ENCODE measurements around the gene GPATCH2.
"Not testable (repeated sequence)": the region's sequence is repeated elsewhere in the genome, so short reads cannot be mapped to it uniquely, and the experiment has no call there.

The GPATCH2 gene

DNA sequence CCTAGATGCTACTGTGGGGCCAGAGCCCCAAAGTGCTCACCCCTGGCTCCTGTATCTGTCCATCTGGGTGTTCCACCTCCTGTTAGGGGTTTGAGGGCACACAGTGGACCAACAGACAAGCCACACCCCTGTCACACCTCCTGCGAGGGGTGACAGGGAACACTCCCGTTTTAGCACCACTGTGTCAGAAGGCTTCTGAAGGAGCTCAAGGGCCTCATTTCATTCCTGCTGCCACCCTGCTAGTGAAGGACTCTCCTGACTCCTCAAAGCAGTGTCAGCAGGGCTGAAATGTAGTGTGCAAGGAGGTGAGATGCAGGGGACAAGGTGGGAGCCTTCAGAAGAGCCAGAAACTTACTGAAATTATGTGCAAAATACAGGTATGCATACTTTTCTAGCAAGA, 174.6 kb downstream of the GPATCH2 start:
- in situ Hi-C loops (cut with HindIII; ENCODE audit: low sequenced_read_pairs): no loop called here

DNA sequence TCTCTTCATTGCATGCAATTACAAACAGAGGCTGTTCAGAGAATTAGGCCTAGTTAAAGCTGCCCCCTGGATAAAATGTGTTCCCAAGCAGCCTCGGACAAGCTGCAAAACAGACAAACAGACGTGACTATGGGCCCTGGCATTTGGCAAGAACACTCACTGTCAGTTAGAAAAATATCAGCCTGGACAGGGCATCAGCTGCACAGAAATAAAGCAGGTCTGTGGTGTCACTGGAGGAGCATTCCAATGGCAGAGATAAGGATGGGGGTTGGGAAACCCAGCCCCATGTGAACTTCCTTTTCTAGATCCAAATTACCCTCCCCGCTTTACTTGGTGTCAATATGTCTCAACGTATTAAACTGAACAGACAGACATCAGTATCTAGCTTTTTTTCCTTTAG, 177.1 kb downstream of the GPATCH2 start:
- in situ Hi-C loops (cut with HindIII; ENCODE audit: low sequenced_read_pairs): no loop called here

DNA sequence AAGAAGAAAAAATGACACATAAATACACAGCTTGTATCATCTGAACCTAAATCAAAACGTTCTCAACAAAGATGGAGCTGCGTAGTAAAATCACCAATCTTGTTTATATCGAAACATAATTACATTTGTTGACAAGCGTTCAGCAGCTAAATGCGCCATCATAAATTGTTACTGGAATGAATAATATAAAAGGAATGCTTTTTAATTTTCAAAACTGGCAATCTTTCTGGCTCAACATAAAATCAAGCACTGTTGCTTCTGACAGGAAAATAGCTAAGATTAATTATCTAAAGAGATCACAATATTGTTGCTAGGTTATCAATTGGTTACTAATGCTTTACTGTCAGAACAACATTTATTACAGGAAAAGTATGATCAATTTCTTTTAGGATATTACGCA, 181.5 kb downstream of the GPATCH2 start:
- in situ Hi-C loops (cut with HindIII; ENCODE audit: low sequenced_read_pairs): no loop called here

DNA sequence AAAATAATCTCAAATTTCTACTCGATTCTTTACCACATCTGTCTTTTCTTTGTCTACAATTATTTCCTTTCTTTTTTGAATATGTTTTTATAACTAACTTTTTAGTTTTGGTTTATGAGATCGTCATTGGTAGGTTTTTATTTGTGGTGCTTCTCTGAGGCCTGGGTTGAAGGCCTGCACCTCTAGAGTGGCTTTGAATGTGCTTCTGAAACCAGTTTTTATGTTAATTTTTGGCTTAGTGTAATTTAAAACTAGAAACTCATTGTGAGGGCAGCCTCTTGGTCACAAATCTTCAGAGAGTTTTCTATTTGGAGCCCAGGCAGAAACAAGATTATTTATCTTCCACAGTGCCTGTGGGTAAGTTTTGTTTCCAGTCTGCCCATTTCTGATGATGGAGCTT, 187.0 kb downstream of the GPATCH2 start:
- in situ Hi-C loops (cut with HindIII; ENCODE audit: low sequenced_read_pairs): no loop called here

DNA sequence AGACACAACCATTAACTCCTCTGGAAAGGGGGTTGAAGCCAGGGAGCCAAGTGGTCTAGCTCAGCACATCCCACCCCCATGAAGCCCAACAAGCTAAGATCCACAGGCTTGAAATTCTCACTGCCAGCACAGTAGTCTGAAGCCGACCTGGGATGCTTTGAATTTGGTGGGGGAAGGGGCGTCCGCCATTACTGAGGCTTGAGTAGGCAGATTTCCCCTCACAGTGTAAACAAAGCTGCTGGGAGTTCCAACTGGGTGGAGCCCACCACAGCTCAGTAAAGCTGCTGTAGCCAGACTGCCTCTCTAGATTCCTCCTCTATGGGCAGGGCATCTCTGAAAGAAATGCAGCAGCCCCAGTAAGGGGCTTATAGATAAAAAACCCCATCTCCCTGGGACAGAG, 193.5 kb downstream of the GPATCH2 start:
- in situ Hi-C loops (cut with HindIII; ENCODE audit: low sequenced_read_pairs): no loop called here

DNA sequence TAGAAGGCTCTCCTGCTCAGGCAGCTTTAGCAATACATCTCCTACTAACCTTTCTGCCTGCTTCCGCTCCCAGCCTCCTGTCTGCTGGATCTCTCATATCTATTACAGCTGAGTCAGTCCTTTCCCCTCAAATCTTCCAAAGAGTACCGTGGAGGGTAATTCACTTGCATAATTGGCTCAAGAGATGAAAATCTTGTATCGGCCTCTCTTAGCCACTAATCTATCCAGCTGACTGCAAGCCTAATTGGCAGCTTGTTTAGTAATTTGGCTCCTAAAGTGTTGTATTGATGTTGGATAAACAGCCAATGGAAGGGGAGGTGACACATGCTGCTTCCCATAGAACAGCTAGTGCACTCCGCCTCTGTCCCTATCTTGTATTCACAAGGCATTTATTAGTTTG, 195.7 kb downstream of the GPATCH2 start:
- in situ Hi-C loops (cut with HindIII; ENCODE audit: low sequenced_read_pairs): no loop called here

DNA sequence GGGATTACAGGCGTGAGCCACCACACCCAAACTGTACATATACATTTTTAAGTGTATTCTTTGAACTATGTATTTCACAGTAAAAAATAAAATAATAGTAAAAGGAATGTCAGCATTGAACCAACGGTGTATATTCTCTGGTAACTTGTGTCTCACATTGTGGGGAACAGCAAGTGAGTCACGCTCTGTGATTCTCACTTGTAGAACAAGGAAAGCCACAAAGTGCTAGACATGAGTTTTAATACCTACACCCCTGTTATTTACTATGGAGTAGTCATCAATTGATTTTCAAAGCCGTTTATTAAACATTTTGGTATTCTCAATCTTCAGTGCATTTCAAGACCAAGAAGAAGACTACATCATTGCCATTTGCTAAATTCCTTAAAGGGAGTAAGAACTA, 197.2 kb downstream of the GPATCH2 start:
- in situ Hi-C loops (cut with HindIII; ENCODE audit: low sequenced_read_pairs): no loop called here

DNA sequence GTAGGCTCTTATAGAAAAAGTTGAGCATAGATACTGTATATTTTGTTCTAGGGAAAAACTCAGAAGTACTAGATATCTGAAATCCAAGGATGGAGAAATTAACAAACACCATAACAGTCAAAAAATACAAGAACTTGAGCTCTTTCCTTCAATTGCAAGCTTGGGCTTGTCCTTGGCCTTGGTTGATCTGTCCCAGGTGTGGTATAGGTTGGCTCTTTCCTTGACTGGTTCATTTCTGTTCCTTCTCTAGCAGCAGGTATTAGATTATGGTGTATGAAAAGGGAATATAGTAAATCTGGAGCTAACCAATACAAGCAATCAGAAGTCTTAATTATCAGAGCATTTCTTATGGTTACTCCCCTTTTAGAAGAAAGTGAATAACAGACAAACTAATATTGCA, 198.6 kb downstream of the GPATCH2 start:
- in situ Hi-C loops (cut with HindIII; ENCODE audit: low sequenced_read_pairs): no loop called here

DNA sequence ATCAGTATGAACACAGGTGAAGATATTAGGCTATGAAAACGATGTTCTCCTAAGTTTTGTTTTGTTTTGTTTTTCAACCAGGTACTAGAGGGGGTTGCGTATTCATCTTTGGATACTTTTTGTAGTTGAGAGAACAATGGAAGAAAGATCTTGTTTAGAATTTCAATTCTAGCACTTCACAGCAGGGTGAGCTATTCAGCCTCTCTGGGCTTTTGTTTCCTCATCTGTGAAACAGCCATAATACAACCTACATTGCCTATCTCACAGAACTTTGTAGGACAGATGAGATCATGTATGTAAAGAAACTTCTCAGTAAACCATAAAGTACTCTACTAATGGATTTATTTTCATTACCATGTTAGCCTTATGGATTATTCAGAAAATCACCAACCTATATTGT, 199.5 kb downstream of the GPATCH2 start:
- in situ Hi-C loops (cut with HindIII; ENCODE audit: low sequenced_read_pairs): no loop called here

DNA sequence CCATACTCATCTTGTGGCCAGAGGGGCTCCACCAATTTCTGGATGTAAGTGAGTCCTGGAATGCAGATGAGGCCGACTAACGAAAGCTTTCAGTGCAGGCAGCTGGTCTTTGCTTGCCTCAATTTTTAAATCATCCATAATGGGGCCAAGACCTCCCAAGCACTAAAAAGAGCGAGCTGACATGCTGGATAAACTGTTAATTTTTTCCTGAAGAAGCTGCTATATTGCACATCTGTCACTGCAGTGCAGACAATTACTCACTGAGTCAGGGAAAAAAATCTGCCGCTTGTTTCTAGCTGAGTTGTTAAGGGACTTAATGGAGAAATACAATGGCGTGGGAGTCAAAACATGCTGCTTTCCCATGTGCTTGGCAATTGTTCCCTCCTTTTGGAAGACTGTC, 205.5 kb downstream of the GPATCH2 start:
- in situ Hi-C loops (cut with HindIII; ENCODE audit: low sequenced_read_pairs): no loop called here

DNA sequence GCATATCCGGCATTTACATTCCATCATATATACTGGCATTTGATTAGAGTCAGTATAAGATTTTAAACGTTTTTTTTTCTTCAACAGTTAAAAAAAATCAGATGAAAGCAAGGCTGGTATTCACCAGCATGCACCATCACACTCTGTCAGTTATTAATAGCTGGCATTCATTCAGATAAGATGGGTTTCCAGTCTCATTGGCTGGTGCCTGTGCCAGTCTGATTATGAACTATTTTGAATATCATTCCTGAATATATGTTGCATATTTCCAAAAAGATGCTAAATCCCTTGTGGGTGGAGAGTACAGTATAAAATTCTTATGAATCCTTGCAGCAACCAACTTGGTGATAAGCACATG, 211.7 kb downstream of the GPATCH2 start:
- in situ Hi-C loops (cut with HindIII; ENCODE audit: low sequenced_read_pairs): no loop called here

DNA sequence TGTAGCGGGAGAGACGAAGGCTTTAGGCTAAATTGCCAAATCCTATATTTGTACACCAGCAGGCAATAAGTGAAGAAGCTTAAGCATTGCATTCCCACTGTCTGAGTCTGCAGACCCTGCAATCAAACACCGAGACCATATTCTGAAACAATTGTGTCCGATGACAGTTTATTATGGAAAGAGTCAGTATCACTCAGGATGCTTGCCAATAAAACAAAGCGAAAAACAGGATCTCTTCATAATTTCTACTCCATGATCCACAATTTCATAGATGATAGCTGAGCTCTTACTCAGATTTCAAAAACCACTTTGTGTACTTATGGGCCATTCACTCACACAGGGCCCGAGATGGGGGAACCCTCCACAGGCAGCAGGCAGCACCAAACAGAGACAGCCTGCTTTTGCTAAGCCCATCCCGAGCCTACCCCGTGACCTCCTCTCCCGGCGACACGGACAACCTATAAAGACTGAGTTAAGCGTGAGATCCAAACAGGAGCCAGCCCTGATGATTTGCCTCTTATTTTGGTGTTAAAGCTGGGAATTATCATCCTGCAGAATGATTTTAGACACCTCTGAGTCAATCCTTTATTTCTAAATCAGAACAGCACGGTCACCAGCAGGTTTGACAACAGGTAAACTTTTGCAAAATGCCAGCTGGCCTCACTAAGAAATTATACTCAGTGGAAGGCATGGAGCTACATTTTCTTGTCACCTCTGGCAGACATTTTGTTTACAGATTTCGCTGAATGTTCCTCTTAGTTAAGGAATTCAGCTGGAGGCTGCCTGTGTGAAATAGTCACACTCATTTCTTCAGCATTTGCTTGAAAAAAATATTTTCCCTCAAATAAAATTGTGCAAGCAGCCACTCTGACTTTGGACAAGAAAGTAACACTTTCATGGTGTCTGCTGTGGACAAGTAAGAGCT, 212.4 kb downstream of the GPATCH2 start:
- in situ Hi-C loops (cut with HindIII; ENCODE audit: low sequenced_read_pairs): no loop called here

DNA sequence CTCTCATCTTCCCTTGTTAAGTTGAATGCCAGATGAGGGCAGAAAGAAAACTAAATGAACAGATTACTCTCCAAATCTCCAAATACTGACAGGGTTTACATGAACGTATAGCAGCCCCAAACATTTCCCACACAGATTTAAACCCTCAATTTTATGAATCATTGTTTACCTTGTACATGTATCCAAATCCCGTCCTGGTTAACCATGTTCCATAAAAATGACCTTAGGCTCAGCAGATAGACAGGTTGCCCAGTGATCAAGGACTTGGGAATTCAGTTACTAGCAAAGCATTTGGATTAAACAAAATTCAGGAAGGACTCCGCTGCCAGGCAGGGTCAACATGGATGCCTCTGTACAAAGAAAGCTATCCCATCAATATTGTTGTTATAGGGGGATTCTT, 213.5 kb downstream of the GPATCH2 start:
- in situ Hi-C loops (cut with HindIII; ENCODE audit: low sequenced_read_pairs): no loop called here

DNA sequence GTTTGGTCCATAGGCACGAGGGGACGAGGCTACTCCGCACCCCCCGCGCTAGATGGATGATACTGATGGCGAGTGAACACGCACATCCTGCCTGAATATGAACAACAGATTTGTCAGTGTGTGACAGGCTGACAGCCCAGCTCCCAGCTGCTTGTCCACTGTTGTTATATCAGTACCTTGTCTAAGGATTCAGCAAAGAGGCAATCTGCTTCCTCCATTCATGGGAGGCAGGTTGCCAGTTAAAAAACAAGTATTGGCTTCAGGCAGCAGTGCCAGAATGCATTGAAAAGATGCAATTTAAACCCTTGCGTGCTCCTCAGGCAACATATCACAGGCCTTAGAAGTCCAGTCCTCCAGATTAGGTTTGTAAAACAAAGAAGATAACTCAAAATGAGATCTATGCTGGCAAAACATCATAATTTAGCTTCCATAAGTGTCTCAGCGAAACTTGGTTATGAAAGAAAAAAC, 223.3 kb downstream of the GPATCH2 start:
- in situ Hi-C loops (cut with HindIII; ENCODE audit: low sequenced_read_pairs): no loop called here

DNA sequence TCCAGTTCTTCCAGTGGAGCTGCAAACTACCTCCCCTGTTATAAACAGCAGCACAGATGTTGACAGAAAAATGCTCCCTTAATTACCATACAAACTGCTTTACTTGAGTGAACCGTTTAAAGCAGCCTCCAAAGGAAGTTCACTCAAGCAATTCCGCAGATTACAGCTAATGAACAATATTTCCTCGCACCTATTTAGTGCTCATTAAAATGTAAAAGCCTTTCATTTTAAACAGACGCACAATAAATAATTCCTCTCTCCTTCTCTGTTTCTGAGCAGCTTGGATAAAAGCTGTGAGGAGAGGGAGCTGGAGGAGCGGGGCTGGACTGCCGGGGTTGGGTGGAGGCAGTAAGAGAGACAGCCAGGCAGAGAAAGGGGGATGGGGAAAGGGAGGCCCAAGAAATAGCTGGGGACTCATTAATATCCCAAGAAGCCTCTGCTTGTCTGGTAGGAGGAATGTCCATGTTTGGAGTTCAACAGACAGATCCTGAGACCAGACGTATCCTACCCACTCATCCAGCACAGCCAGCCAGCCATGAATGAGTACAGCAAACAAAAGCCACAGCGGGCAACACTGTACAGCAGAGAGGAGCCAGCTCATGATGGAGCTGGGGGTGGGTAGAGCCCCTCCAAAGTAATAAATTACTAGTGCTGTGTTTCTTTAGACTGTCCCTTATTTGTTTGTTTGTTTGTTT, 227.7 kb downstream of the GPATCH2 start:
- in situ Hi-C loops (cut with HindIII; ENCODE audit: low sequenced_read_pairs): no loop called here

DNA sequence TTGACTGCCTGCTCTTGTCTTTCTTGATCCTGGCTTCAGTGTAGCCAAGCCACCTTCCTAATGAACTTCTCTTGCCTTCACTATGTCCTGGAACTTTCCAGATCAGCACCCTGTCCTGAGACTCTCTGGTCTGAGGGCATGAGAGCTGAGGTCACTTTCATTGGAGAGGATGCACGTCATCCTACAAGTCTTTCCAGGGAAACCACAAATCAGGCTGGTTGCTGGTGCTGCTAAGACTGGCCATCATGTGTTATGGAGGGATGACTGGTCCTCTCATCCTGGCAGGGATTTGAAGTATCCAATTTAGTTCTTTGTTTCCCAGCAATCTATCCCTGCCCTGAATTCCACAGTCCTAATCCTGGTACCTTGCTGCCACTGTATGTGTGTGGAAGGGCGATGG, 228.6 kb downstream of the GPATCH2 start:
- in situ Hi-C loops (cut with HindIII; ENCODE audit: low sequenced_read_pairs): no loop called here

DNA sequence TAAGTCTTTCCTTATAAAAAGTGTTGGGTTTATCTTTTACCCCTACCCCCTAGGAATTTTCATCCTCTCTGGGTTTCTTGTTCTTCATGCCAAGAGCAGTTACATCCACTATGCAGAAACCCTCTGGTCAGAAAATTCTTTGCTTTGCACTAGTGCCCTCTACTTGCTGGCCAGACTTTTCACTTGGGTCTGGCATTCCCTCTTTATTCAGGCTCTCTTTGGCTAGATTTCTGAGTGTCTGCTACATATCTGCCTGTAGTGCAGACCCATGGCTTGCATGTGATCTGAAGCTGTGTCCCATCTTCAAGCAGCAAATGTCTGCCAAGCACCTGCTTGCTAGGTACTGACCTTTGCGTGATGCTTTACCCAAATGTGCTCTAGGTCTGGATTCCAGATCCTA, 237.0 kb downstream of the GPATCH2 start:
- in situ Hi-C loops (cut with HindIII; ENCODE audit: low sequenced_read_pairs): no loop called here

DNA sequence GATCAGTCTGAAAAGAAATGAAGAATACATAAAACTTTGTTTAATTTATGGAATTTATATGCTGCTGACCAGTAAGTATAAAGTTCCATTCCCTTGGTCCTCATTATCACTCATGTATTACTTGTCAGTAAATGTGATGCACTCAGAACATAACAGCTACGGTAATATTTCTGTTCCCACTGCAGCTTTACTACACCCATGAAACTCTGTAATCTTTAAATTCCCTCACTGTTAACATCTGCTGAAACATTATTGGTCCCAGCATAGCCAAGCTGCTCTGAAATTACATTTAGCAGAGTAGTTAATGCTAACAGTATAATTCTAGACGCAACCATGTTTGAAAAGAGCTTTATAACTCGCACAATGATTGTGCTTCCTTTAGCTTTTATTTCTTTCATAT, 238.4 kb downstream of the GPATCH2 start:
- in situ Hi-C loops (cut with HindIII; ENCODE audit: low sequenced_read_pairs): no loop called here

DNA sequence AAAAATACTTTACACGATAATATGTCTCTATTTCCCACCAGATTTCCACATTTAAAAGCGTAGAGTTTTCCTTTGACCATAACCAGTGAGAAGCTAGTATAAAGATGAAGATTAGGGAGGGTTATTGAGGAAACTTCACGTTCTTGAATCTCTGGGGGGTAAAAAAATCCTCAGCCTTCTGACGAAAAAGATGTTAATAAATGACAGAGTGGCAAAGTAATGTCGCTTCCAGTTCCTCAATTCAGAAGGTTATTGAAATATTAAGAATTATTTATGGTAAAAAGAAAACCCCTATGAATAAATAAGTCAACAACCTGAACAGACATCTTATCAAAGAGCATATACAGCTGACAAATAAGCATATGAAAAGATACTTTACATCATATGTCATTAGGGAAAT, 241.0 kb downstream of the GPATCH2 start:
- in situ Hi-C loops (cut with HindIII; ENCODE audit: low sequenced_read_pairs): no loop called here

DNA sequence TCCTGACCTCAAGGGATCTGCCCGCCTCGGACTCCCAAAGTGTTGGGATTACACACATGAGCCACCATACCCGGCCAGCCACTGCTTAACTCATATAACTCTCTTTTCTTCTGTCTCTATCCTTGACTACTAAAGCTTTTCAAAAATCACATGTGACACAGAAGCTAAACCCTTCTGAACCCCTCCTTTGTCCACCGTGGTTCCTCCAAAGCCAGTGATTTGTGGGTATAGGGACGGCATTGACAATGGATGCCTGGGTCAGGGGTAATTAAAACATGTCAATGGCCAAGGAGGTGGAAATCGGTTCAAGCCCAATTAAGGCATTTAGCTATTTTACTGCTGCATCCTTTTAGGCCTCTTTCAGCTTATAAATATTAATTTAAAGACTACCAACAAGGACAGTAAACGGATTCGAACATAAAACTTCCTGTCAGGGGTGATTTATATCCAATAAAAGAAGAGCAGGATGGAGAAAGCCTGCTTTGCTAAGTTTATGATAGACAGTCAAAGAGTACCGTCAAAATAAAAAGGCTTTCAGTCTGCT, 242.3 kb downstream of the GPATCH2 start:
- in situ Hi-C loops (cut with HindIII; ENCODE audit: low sequenced_read_pairs): no loop called here

DNA sequence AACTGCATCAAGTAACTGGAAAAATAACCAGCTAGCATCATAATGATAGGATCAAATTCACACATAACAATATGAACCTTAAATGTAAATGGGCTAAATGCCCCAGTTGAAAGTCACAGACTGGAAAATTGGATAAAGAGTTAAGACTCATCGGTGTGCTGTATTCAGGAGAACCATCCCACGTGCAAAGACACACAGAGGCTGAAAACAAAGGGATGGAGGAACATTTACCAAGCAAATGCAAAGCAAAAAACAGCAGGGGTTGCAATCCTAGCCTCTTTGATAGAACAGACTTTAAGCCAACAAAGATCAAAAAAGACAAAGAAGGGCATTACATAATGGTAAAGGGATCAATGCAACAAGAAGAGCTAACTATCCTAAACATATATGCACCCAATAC, 249.1 kb downstream of the GPATCH2 start:
- in situ Hi-C loops (cut with HindIII; ENCODE audit: low sequenced_read_pairs): not testable (repeated sequence)

DNA sequence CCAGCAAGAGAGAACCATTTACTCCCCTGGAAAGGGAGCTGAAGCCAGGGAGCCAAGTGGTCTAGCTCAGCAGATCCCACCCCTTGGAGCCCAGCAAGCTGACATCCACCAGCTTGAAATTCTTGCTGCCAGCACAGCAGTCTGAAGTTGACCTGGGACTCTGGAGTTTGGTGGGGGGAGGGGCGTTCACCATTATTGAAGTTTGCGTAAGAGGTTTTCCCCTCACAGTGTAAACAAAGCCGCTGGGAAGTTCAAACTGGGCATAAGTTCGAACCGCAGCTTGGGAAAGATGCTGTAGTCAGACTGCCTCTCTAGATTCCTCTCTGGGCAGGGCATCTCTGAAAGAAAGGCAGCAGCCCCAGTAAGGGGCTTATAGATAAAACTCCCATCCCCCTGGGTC, 251.1 kb downstream of the GPATCH2 start:
- in situ Hi-C loops (cut with HindIII; ENCODE audit: low sequenced_read_pairs): not testable (repeated sequence)

Data from endothelial cell of hepatic sinusoid (primary cell).